ENCODE measurements around the gene SERBP1.
"Not testable (repeated sequence)": the region's sequence is repeated elsewhere in the genome, so short reads cannot be mapped to it uniquely, and the experiment has no call there.

SERBP1 gene

DNA sequence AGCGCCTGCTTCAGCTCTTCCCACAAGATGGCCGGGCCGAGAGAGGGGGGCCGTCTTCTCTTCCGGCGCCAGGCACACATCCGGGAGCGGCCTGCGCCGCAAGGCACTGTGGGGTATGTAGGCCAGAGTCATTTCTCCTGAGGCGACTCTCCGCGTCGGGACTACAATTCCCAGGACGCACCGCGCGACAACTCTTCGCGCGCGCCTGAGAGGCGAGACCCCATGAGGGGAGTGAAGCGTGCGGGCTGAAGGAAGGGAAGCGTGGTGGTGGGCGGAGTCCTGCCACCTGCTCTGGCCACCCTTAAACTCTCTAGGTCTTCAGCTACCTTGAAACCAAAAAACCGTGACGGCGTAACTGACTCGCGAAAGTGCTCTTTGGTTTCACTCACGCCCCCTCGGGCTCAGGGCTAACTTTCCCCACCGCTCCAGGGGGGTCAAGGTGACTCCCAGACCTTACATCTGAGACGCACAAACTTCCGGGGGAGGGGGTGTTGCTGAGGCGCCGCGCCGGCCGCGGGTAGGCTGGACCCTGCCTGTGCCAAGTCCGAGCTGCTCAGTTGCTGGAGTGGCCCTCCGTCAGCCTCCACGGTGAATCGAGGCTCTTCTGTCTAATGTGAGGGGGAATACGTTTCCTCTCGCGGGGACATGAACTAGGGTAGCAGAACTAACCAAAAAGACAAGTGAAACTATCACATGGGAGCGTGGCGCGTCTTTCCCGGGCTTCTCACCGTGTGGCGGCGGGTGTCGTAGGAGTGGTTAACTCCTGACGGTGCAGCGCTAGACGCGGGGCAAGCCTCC lies at the start of gene SERBP1:
SERBP1 (minus strand) TSS at position 45 of the 798 bp plus-strand sequence. CDS start 102 bp downstream, outside the sequence.
- peak; percentile 99 for DNase-seq

DNA sequence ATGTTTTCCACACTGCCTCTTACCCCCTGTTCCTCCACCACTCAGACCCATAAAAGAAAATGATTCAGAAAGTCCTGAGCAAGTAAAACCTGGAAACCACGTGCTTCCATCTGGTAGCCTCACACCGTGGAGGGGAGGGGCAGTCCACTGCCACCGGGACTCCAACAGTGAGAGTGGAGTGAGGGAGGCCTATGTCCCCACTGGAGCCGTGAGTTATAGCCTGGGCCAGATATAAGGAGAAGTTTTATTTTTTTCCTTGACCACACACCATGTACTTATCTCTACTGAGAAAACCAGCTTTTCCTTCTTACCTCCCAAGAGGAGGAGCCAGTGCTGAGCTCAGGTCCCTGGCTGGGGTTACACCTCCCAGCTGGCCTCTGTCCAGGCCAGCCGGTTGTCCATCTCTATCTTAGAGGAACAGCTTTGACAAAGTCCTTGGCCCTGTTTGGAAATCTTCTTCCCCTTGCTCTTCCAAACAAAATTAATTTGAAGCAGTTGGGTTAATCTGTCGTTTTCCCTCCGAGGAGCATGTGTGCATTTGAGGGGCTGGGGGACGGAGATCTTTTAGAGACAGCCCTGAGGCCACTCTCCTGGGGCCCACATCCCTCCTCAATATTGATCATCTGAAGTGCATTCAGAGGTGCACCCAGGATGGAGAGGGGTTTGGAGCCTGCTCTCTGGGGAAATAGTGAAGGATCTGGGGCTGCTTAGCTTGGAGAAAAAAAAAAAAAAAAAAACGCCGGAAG lies 49.1 kb upstream of the SERBP1 start:
- no peak for DNase-seq

DNA sequence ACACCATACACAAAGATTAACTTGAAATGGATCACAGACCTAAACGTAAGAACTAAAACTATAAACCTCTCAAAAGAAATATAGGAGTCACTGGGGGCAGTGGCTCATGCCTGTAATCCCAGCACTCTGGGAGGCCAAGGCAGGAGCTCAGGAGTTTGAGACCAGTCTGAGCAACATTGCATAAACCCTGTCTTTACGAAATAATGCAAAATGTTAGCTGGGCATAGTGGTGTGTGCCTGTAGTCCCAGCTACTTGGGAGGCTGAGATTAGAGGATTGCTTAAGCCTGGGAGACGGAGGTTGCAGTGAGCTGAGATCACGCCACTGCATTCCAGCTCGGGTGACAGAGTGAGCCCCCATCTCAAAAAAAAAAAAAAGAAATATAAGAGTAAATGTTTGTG lies 46.7 kb upstream of the SERBP1 start:
- no peak for DNase-seq

DNA sequence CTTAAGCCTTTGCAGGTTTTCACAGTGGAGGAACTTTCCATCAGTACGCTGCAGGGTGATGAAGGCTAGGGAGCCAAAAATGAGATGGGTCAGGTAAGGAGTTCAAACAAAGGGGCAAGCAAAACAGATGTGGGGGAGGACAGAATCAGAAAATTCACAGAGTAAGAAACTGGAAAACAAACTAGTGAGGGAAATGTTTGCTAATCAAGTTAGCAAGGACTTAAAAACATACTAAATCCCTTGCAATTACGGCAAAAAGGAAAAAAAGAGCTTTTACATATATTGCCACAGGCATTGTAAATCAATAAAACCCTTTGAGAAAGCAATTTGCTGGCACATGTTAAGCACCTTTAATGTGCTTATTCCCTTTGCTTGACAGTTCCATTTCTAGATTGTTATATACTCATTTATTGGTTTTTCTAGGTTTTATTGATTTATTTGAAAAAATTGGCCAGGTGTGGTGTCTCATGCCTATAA lies 45.8 kb upstream of the SERBP1 start:
- DNase-seq, result no peak

DNA sequence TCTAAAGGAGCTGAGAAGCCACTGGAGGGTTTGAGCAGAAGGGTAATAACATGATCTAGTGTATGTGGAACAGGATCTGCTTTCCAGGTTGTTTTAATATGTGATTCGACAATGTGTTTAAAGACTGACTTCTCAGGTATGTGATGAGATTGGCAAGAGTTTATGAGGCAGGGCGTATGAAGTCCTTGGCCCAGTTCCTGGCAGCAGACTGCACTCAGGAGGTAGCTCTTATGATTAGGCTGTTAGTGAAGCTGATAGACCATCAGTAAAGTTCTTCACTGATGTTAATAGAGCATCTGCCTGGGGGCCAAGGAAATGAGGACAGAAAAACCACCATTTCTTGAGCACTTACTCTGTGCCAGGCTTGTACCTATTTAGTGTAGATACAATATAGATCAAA lies 41.9 kb upstream of the SERBP1 start:
- no peak for DNase-seq

DNA sequence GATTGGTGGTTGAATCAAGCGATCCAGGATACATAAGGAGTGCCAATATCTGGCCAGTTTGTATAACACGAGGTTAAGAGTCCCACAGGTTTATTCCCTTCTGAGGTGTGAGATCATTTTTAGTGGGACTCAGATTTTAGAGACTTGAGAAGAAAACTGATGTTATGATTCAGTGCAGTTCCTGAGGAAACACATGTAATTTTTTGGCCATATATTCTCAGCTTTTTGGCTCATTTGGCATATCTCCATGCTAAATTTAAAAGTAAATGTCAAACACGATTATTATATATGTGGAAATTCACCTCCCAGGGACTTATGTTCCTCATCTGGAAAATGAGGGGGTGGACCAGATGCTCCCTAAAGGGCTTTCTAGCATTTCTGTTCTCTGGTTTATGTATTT lies 39.2 kb upstream of the SERBP1 start:
- no peak for DNase-seq

DNA sequence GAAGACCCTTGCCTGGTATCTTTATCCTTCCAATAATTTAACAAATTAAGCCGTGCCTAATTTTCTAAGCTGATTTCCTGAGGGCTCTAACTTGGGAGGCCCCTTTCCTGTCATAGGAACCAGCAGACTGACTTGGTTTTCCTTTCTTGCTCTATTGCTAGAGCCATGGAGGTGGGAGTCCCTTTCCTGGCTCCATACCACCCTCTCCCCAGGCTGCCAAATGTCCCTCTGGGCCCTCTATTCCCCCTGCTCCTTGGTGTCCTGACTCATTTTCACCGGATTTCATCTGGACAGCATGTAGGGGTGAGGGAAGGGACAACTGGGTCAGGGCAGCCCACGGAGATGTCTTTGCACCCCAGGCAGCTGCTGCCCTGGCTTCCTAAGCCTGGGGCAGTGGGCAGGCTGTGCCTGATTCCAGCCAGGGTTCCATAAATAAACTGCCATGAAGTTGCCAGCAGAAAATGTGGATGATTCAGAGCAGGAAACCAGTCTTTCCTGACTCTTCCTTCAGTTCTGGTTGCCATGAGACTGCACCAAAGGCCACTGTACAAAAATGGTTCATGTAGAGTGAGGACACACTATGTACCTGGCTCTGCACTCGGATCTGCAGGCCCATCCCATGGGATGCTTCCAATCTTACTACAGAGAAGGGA lies 38.0 kb upstream of the SERBP1 start:
- no peak for DNase-seq

DNA sequence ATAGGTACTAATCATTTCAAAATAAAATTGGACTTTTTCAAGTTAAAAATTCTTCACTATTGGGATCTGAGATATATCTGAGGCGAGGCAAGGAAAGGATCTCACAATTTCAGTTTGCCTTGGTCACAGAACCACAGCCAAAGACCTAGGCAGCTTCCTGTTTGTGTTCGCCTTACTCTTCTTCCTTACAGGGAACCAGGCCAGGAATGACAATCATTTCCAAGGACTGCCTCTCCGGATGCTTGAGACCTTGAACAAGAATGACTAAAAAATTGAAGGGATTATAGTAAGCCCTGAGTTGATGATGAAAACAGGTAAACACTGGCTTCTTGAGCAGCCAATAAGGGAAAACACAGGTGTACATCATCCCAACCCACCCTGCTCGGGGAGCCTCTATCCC lies 35.2 kb upstream of the SERBP1 start:
- DNase-seq, result no peak

DNA sequence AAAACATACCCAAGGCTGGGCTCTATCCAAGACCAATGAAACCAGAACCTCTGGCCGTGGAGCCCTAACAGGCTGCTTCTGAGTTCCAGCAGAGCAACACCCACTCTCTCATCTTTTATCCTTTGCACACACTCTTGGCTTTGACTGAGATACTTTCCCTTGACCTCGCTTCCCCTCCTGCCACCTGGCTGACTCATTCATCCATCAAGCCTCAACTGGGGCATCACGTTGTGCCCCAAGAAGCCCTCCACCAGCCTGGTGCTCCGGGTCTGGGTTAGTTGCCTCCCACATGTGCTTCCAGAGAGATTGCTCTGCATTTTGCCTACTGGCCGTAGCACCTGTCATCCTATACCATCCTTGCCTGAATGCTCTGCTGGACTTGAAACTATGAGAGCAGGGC lies 34.5 kb upstream of the SERBP1 start:
- no peak for DNase-seq

DNA sequence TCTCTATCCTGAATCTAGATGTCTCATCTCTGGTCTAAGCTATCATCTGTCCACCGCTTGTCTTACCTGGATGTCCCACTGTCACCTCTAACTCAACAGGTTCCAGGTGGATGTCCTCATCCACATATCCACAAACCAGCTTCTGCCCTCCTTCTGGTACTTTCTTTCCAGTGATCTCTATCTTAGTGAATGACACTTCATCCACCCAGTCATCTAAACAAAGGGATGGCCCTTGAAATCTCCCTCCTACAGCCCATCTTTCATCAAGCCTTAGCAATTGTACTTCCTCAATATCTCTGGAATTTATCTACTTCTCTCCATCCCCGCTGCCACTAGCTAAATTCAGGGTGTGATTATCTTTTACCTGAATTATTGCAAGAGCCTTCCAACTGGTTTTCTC lies 33.9 kb upstream of the SERBP1 start:
- DNase-seq, result no peak

DNA sequence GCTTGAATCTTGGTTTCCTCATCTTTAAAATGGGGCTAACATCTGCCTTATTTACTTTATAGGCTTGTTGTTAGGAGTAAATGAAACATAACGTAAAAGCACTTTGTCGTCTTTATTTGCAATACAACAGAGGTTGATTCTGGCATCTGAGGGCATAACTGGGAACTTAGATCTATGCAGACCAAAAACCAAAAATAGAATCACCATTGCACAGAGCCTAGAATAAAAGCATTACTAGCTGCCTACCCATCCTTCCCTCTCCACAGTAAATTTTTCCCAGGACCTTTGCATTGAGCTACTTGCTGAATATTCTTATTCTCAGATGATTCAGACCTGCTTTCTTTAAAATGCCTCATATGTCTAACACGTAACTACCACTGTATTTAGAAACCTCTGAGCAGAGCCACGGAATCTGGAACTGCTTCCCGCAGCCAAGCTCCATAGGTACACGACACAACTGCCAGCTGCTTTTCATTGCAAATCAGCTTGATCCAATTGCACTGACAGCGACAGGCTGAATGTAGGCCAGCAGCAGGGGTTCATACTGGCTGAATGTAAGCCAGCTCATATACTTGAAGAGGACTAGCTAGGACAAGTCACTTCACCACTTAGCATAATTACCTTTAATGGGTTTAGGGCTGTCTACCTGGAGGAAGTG lies 33.2 kb upstream of the SERBP1 start:
- DNase-seq, result peak; percentile 98

DNA sequence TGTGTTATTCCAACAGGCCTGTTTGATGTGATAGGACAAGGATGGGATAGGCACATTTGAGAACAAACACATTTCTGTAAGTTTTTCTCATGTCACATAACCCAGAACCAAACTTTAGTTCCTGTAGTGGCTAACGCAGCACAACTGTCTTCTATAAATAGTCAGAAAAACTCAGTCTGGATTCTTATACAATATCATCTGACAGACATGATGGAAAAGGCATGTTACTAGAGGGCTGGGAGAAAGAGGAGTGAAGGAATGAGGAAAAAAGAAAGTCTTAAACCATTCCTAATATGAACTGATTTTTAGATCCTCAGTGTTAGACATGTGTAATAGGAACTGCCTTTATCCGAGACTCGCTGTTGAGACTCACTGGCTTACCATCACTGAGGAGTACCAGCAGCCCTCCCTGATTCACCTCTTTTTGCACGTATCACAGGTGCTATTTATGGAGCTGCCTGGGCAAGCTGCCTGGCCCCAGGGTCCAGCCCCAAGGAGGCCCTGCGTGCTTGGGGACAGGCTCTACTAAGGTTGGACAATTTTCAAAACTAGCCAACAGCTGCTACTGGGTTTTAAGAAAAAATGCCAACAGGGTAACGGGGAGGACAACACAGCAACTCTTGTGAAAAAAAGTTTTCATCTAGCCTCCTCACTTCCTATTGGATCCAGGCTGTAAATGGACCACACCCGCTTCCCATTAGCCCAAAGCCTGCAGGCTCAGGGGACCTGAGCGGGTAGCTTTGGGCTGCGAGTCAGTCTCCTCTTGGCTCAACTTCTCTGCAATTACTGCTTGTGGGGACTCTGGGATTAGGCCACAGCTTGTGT lies 30.7 kb upstream of the SERBP1 start:
- DNase-seq, result no peak

DNA sequence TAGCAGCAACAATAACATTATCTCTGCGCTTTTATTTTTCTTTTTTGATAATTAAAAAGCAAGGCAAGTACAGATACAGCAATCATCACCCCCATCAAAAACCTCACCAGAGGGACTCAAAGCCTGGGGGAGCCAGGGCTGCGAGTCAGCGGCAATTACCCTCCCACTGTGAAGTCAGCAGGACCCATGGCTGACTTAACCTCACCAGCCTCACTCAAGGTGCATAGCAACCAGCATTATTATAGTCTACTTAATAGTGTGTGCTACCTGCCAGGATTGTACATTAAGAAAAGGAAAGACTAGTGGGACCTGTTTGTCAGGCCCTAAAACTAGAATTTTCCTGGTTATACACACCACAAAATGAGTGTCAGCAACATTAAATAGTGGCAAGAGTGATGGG lies 28.9 kb upstream of the SERBP1 start:
- no peak for DNase-seq

DNA sequence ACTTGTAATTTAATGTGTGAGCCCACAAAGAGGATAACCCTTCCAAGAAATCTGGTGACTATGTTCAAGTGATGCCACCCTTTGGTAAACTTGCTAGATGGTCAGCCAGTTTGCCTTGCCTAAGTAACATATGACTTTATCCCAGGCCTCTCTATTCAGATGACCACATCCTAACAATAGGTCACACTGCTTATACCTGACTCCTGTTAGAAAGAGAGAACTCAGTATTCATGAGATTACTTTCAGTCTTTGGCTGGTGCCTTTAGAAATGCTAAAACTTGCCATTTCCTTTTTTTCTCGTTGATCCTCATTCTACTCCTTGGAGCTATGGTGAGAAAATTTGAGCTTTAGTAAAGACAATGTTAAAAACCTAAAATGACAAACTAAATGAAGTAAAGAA lies 28.5 kb upstream of the SERBP1 start:
- DNase-seq, result no peak

DNA sequence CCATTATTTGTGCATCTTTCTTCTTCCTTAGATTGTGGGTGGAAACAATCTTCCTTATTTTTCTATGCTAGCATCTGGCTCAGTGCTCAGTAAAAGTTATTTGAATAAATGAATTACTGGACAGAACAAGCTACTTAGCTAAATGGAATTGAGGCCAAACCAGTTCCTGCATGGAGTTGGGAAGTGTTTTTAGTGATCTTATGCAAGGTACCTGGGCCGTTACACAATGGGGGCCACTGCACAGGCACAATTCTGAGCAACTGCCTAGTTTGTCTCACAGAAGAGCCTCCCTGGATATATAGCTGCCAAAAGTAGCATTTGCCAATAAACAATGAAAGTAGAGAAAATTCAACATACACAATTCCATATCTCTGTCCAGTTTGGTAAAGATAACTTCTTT lies 27.0 kb upstream of the SERBP1 start:
- no peak for DNase-seq

DNA sequence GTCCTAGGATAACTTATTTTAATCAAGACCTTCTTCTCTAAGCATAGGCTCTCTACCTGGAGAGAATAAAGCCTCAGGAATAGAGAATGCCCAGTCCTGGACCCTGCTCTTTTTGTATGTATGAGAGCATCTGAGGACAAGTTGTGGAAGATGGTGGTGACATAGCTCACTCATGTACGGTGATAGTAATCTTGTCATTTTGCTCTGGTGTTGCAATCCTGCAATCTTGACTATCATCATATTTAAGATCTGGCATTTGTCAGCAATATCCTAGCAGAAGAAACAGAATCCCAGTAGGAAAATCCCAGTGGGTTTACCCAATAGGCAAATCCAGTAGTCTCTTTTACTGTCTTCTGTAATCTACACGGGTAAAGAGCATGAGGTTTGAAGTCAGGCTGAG lies 21.6 kb upstream of the SERBP1 start:
- no peak for DNase-seq

DNA sequence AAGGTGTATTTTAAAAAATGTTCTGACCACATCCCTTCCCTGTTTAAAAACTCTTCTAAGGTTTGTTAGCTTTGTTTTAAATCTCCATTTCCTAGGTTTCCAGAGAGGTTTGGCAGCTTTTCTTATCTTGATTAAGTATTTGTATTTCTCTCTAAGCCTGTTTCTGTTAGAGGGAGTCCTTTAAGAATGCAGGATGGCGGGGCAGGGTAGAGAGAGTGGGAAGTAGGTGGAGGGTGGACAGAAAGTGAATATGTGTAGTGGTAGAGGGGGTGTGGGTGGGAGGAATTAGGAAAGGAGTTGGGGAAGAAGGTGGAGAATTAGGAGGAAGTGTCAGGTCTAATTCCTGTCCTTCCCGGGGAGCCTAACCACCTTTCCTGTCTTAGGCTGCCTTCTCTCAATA lies 21.2 kb upstream of the SERBP1 start:
- DNase-seq, result no peak

DNA sequence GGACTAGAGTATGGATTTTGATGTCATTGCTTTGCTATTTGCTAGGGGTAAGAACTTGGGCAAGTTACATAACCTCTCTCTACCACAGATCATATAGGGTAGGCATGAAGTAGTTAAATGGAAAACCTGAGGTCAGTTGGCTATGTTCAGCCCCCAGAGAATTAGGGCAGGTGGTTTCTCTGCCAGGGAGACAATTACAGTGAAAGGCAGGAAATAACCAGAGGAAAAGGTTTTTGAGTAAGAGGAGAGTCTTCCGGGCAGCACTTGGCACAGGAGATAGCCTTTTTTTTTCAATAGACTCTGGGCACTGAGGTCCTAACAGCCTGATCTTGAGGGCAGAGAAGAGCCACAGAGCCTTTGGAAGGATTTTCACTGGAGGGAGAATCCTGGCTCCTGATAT lies 16.7 kb upstream of the SERBP1 start:
- DNase-seq, result no peak

DNA sequence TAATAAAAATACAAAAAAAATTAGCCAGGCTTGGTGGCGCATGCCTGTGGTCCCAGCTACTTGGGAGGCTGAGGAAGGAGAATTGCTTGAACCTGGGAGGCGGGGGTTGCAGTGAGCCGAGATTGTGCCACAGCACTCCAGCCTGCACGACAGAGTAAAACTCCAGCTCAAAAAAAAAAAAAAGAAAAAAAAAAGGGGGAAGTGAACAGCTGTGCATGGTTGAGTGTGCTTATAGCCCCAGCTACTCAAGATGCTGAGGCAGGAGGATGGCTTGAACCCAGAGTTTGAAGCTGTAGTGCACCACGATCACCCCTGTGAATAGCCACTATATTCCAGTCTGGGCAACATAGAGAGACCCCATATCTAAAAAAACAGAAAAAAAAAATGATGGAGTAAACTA lies 15.8 kb upstream of the SERBP1 start:
- DNase-seq, result not testable (repeated sequence)

DNA sequence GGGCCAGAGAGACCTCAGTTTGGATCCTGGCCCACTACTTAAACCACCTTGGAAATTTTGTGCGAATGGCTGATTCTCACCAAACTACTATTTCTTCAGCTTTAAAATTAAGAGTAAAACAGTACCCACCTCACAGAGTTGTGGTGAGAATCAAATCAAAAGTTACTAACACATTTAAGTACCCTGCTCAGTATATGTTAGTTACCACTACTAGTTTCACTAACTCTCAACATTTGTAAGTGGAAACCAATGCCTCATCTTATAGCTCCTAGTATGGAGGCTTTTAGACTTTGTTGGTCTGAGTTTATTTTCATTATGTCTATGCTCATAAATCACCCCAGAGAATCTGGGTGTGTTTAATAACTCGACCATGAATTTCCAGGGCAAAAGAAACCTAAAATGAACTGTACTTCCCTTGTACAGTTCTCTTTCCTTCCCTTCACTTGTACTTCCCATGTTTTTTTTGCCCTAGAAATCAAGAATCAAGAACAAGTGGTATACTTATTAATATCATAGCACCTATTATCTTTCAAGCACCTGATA lies 11.6 kb upstream of the SERBP1 start:
- no peak for DNase-seq

DNA sequence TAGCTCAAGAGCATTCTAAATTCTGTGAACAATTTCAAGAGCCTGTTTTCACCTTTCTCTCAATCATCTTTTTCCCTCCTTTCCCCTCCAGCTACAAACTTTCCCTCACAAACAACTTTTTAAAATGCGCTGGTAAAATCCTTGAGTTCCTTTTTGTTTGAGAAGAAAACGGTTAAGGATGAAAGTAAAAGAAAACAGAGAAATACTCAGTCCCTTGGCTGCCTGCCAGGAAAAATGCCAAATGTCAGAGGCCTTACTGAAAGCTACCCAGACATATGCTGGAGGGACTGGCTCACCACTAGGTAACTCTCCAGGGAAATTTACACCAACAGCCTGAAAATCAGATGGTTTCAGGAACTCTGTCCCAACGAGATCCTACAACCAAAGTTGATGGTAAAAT lies 11.0 kb upstream of the SERBP1 start:
- peak; percentile 26 for DNase-seq

DNA sequence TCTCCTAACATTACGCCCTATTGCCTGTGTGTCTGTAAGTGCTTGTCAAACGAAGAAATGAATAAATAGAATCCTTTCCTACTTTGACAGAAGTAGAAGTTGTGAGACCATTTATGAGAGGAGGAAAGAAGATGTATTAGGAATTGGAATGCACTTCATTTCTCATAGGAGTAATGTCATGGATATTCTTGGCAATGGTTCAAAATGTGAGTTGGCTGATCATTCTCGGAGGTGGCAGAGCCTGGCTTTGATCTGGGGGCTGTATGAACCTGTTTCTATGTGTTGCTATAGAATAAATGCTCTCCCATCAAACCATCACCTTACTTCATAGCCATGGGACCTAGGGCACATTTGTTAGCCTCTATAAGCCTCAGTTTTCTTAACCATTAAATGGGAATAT lies 10.1 kb upstream of the SERBP1 start:
- DNase-seq, result no peak
